IPS-15b (cell line): ENCODE data around the gene ARMC8.

ENCODE experiments used
- H3K27me3 ChIP-seq: one replicate; pipeline ENCODE4 v1.6.1; 2013; ENCODE audit warnings: low read length; ENCODE audit not compliant: control insufficient read depth, insufficient read depth
- H3K36me3 ChIP-seq: one replicate; pipeline ENCODE4 v1.6.1; 2013; ENCODE audit warnings: low read length; ENCODE audit not compliant: control insufficient read depth, insufficient read depth
- H3K4me1 ChIP-seq: one replicate; pipeline ENCODE4 v1.6.1; 2013; ENCODE audit warnings: mild to moderate bottlenecking, low read length; ENCODE audit not compliant: control insufficient read depth, insufficient read depth
- H3K4me3 ChIP-seq: one replicate; pipeline ENCODE4 v1.5.1; 2013; ENCODE audit warnings: low read depth, low read length
- H3K9ac ChIP-seq: one replicate; pipeline ENCODE4 v1.6.1; 2013; ENCODE audit warnings: low read depth, mild to moderate bottlenecking, low read length
- H3K9me3 ChIP-seq: one replicate; pipeline ENCODE4 v1.6.1; 2013; ENCODE audit warnings: mild to moderate bottlenecking, low read length; ENCODE audit not compliant: control insufficient read depth, insufficient read depth

ARMC8 gene

DNA sequence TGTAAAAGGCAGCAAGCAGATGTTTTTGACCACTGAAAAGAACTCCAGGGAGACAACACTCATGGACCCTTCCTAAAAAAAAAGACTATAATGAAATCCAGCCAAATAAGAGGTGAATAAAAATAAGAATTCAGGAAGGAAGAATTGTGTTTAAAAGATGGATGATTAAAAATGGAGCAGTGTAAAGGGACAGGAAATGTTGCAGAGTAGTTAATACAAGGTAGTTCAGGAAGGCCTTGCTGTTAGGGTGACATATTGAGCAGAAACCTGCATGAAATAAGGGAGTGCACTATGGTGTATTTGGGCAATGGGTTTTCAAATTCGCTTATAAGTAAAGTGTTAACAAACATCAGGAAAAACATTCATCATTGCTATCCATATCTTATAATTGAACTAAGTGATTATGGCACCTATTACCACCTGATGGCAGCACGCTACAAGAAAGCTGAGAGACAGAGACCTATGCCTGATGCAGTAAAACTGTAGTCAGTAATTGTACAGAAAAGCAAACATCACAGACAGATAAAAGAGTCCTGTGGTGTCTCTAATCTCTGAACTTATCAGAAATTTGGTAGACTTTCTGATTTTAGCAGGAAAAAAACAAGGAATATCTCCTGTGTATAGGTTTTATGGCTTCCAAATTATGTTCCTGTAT, 6.6 kb upstream of the ARMC8 start:
- Histone ChIP-seq H3K9ac (no peak overlapping the region), H3K36me3 (no peaks in the 10 kb centered on the region), H3K27me3 (peaks cover 8% of the 10 kb centered on the region), H3K4me3 (no peak overlapping the region), H3K4me1 (no peaks in the 10 kb centered on the region), H3K9me3 (no peaks in the 10 kb centered on the region)

DNA sequence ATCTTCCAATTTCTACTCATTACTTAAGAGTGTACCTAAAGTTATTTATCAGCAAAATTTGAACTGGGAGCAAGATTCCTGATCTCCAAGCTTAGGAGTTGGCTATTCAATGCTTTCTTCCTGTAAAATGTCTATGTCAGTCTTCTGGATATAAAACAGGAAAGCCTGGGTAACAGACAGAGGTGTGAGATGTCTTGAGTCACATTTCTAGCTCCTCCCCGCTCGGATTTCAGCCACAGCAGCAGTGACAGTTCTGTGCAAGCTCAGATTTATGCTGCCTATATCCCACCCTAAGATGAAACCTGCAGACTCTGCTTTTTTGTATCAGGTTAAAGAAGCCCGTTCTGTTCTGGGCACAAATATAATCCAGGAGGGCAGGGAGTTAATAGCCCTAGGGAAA, 2.1 kb upstream of the ARMC8 start:
- Histone ChIP-seq H3K9me3 (no peaks in the 10 kb centered on the region), H3K9ac (no peak overlapping the region), H3K36me3 (no peaks in the 10 kb centered on the region), H3K4me3 (no peak overlapping the region), H3K4me1 (peaks cover 9% of the 10 kb centered on the region), H3K27me3 (peaks cover 20% of the 10 kb centered on the region)

DNA sequence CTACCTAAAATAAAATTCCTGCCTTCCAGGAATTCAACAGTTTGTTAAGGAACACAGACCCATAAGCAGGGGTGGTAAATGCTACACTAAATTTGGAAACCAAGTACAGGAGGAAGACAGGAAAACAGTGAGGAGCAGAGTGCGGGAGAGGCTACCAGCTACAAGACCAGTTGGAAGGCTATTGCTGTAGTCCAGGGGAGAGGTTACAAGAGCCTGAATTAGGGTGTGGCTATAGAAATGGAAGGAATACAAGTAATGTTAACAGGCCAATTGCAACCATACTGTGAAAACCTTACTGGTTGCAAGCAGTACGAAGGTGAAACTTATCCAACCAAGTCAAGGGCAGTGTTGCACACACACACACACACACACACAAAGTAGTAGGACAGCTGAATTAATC, 880 bp upstream of the ARMC8 start:
- Histone ChIP-seq H3K4me1 (peaks cover 9% of the 10 kb centered on the region), H3K27me3 (peaks cover 20% of the 10 kb centered on the region), H3K4me3 (peak overlapping the region; percentile 66), H3K9me3 (no peaks in the 10 kb centered on the region), H3K9ac (no peak overlapping the region), H3K36me3 (no peaks in the 10 kb centered on the region)

DNA sequence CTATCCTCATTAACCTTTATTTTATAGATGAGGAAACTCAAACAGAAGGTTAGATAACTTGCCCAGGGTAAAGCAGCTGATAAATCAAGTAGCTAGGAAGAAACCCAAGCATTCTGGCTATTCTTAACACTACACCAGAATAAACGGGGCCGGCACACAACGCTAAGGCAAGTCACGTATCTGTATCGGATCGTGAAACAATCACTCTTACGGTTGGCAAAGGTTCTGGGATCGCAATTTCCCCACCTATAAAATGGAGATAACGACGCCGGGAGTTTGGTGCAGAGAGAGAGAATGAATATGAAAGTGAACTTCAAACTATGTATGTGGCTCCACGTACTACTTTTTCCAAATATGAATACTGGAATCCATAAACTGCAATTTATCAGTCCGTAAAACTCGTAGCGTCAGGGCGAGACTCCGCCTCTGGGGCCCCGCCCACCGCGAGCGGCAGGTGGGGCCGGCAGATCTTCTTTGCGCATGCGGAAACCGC, 252 bp upstream of the ARMC8 start:
- peaks cover 20% of the 10 kb centered on the region for H3K27me3 ChIP-seq
- peak overlapping the region; percentile 66 for H3K4me3 ChIP-seq
- H3K36me3 ChIP-seq: peaks cover 3% of the 10 kb centered on the region
- peaks cover 9% of the 10 kb centered on the region for H3K4me1 ChIP-seq
- H3K9ac ChIP-seq: peak overlapping the region; percentile 84
- H3K9me3 ChIP-seq: no peaks in the 10 kb centered on the region

DNA sequence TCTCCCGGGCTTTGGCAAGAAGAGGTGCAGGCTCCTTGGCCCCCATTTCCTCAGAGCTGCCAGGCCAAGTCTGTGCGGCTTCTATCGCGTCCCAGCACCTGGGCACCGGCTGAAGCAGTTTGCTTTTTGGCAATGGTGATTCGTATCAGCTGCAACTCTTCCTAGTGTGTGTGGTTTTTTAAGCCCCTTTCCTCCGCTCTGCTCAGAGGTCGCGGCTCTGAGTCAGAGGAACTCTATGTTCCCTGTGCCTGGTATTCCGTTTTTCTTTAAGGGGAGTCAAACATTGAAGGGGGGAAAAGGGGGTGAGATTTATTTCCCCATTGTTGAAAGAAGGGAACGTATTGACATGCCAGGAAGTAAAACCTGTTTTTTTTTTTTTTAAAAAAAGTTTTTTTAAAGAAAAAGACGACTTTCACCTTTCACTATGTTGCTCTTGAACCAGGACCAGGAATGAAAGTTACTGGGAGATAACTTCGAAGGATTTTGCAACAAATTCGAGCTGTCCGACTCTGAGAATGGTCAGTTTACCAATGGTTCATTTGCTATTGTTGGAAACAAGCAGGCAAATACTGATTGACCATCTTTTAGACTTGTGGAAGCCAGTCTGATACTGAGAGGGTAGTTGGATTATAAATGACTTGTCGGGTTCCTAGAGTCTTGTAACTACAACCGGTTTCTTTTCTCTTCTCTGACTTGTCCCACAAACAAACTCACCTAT, 1.1 kb downstream of the ARMC8 start:
- peaks cover 20% of the 10 kb centered on the region for H3K27me3 ChIP-seq
- H3K4me3 ChIP-seq: peak overlapping the region; percentile 66
- peaks cover 3% of the 10 kb centered on the region for H3K36me3 ChIP-seq
- peaks cover 9% of the 10 kb centered on the region for H3K4me1 ChIP-seq
- H3K9ac ChIP-seq: peak overlapping the region; percentile 84
- H3K9me3 ChIP-seq: no peaks in the 10 kb centered on the region

DNA sequence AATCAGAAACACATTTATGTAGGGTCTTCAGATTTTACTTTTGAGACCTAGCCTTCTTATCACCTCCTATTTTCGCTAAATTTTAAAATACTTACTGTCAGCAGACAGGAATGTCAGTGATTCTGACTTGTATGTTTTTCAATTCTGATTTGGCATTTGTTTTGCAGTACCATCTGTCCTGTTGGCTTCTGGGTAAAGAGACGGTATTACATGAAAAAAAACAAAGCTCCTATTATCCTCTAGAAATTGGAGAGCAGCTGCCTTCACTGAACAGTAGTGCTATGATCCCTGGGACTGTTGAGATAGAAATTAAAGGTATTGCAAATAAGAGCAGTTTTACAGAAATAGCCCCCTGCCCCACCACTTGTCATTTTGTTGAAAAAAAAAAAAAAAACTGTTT, 8.4 kb downstream of the ARMC8 start:
- peaks cover 3% of the 10 kb centered on the region for H3K36me3 ChIP-seq
- no peaks in the 10 kb centered on the region for H3K27me3 ChIP-seq
- no peak overlapping the region for H3K4me3 ChIP-seq
- no peaks in the 10 kb centered on the region for H3K4me1 ChIP-seq
- H3K9me3 ChIP-seq: no peaks in the 10 kb centered on the region
- H3K9ac ChIP-seq: no peak overlapping the region

DNA sequence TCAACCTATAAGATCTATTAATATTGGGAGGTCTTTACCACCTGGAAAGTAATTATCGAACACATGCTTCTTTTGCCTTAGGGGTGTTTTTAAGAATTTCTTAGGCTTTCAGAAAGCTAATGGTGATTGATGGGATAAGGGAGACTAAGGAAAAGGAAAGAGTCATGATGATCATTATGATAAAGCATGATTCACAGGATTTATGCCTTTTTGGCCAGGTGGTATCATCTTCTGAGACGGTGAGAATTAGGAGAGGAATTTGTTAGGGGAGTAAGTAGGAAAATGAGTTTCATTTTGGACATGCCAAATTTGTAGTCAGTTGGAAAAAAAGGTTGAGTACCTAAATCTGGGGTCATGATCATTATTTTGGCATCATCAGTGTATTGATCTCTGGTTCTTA, 8.9 kb downstream of the ARMC8 start:
- no peaks in the 10 kb centered on the region for H3K9me3 ChIP-seq
- no peak overlapping the region for H3K4me3 ChIP-seq
- H3K9ac ChIP-seq: no peak overlapping the region
- no peaks in the 10 kb centered on the region for H3K4me1 ChIP-seq
- no peaks in the 10 kb centered on the region for H3K27me3 ChIP-seq
- H3K36me3 ChIP-seq: peaks cover 3% of the 10 kb centered on the region

DNA sequence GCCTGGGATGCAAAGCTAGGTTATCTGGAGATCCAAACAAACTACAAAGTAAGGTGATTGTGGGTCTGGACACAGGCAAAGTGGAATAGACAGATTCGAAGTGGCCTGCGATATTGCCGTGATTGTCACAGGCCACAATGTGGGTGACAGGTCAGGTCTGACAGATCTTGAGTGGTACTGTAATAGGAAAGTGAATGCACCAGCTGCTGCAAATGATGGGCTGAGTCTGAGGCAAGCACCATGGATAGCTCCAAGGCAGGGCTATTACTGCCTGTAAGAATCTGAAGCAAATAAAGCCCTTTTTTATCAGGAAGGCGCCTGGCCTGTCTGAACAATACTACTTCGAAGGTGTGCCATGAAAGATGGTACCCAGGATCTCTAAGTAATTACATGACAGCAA, 10.0 kb downstream of the ARMC8 start:
- no peaks in the 10 kb centered on the region for H3K4me1 ChIP-seq
- H3K27me3 ChIP-seq: no peaks in the 10 kb centered on the region
- H3K9me3 ChIP-seq: no peaks in the 10 kb centered on the region
- no peaks in the 10 kb centered on the region for H3K36me3 ChIP-seq
- no peak overlapping the region for H3K9ac ChIP-seq
- H3K4me3 ChIP-seq: no peak overlapping the region

DNA sequence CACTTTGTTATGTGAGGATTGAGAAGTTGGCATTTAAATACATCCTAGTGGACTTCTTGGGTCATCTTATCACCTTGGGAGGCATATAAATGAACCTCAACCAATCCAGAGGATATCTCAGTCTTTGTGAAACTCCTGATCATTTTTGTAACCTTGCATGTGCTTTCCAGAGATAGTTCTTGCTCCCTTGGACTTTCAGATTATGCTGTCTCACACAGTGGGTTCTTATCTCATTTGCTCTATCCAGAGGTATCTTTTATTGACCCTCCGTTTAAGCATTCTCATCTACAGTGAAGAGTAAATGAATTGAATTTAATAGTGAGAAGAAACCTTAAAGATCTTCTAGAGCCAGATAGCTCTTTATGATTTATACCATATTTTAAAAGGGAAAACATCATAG, 10.4 kb downstream of the ARMC8 start:
- no peaks in the 10 kb centered on the region for H3K36me3 ChIP-seq
- no peaks in the 10 kb centered on the region for H3K27me3 ChIP-seq
- no peaks in the 10 kb centered on the region for H3K4me1 ChIP-seq
- H3K4me3 ChIP-seq: no peak overlapping the region
- H3K9ac ChIP-seq: no peak overlapping the region
- H3K9me3 ChIP-seq: no peaks in the 10 kb centered on the region

DNA sequence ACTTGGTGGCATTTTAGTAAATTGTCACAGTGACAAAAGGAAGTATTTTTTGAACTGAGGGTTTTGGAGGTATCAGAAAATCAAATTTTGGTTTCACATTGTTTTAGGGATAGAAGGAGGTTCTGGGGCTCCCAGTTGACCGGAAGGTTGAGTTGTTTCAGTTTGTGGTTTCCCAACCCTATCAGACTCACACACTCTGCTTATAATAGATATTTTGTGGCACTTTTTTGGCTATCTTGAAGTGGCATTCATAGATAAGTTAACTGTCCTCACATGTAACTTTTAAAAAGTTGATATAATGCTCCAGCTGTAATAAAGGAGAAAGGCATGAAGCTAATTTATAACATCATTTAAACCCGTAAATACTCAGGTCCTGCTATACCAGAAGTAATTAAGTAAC, 12.8 kb downstream of the ARMC8 start:
- no peak overlapping the region for H3K4me3 ChIP-seq
- H3K36me3 ChIP-seq: no peaks in the 10 kb centered on the region

DNA sequence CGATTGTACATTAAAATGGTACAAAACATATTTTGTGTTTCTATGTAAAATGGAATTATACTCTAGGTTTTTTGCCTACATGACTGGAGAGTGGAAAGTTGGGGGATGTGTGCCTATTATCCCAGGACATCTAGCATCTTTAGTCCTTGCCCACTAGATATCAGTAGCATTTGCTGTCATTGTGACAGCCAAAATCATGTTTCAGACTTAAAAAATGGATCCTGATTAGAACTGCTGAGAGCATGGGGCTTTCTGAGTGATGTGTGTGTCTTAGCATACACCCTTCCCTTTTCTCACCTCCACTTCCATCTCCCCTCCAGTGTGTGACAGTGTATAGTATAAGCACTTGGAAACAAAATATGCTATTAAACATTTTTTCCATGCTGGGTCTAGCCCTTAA, 13.3 kb downstream of the ARMC8 start:
- Histone ChIP-seq H3K4me3 (no peak overlapping the region), H3K9me3 (no peaks in the 10 kb centered on the region), H3K27me3 (no peaks in the 10 kb centered on the region), H3K36me3 (no peaks in the 10 kb centered on the region), H3K9ac (no peak overlapping the region), H3K4me1 (peaks cover 5% of the 10 kb centered on the region)

More for the DNA sequence above, 12.8 kb downstream of the ARMC8 start:
- no peaks in the 10 kb centered on the region for H3K27me3 ChIP-seq
- no peak overlapping the region for H3K9ac ChIP-seq
- H3K4me1 ChIP-seq: peaks cover 5% of the 10 kb centered on the region
- H3K9me3 ChIP-seq: no peaks in the 10 kb centered on the region
